GF-D8 (cell line): ENCODE data around the gene CAMK2A.

ENCODE experiments used
- DNase-seq: peaks from one replicate; lab custom pipeline; 2025; lab: John Stamatoyannopoulos, UW

Gene CAMK2A

GRCh38 chr5:150278916-150279315 lies 10.7 kb downstream of the CAMK2A start:
- DNase-seq, result no peak

DNA sequence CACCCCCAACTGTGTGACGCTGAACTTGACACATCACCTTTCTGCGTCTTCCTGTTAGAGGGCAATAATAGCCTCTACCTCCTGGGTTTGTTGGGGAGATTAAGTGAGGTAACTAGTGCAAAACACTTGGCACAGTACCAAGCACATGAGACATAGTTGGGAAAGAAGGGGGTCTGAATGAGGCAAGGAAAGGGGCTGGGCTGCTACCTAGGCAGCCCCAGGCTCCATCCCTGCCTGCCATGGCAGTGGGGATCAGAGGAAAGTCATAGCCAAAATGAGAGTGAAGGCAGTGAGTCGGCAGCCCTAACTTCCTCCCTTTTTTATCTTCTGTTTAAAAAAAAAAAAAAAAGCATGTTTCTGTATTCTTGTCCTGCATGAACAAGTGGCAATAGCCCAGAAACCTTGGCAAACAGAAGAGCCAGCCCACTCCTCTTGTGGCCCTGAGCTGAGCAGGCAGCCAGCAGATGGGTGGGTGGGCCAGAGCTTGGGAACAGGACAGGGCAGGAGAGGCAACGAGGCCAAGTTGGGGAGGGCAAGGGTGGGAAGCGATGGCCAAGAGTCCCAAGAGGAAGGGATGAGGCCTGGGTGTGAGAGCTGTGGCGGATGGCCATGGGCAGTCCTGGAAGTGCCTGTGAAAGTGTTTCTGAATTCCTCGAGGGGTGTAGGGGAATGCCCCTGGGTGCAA lies 11.4 kb downstream of the CAMK2A start:
- DNase-seq, result no peak

DNA sequence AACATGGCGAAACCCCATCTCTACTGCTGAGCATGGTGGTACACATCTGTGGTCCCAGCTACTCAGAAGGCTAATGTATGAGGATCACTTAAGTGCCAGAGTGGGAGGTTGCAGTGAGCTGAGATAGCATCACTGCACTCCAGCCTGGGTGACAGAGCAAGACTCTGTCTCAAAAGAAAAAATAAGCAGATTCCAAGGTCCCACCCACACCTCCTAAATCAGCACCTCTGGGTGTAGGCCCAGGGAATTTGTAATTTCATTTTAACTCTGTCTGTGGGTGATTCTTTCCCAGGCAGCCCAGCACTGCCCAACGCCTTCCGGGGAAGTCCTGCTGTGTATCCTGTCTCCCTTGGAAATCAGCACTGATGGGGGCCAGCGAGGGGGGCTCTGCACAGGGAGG lies 12.5 kb downstream of the CAMK2A start:
- DNase-seq, result no peak

DNA sequence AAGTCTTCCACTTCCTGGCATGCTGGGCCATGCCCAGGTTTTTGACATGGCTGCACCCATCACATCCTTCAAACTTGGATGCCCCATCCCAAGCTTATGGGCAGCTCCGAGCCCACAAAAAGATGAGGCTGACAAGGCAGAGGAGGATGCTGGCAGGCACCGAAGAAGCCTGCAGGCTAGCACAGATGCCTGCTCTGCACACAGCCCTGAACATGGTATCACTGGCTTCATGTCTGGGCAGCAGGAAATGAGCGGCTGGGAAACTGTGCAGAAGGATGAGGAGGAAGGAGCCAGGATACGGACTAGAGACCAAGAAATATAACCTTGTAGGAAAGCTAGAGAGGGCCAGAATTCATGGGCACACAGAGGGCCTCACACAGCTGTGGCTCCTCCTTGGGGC lies 14.8 kb downstream of the CAMK2A start:
- DNase-seq, result no peak

DNA sequence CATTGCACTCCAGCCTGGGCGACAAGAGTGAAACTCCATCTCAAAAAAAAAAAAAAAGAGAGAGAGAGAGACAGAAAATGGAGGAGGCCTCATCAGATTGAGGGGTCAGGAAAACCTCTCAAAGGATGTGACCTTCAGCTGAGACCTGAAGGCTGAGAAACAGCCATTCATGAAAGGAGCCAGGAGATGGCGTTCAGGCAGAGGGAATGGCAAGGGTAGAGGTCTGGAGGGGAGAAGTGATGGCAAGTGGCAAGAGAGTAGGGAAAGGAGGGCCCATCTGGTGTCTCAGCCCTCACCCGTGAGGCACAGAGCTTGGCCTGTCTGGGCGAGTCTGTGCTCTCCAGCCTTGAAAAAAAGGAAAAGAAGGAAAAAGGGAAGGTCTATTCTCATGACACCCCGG lies 17.0 kb downstream of the CAMK2A start:
- no peak for DNase-seq

DNA sequence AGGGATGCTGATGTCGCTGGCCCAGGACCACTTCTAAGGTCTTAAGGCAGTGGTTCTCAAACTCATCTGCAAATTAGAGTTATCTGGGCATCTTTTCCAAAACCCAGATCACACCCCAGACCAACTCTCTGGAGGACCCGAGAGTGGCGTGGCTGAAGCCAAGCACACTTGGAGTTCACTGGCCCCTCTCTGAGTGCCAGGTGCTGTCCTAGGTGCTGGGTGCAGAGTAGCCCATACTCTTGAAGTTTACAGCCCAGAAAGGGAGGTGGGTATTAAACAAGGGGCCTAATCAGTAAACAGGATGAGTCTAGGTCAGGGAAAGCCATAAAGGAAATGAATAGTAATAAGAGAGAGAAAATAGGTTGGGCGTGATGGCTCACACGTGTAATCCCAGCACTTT lies 17.6 kb downstream of the CAMK2A start:
- no peak for DNase-seq

- no peak for DNase-seq
Measured at GRCh38 chr5:150271296-150271692, 18.3 kb downstream of the CAMK2A start.

- no peak for DNase-seq
Measured at GRCh38 chr5:150270541-150271295, 18.9 kb downstream of the CAMK2A start.

DNA sequence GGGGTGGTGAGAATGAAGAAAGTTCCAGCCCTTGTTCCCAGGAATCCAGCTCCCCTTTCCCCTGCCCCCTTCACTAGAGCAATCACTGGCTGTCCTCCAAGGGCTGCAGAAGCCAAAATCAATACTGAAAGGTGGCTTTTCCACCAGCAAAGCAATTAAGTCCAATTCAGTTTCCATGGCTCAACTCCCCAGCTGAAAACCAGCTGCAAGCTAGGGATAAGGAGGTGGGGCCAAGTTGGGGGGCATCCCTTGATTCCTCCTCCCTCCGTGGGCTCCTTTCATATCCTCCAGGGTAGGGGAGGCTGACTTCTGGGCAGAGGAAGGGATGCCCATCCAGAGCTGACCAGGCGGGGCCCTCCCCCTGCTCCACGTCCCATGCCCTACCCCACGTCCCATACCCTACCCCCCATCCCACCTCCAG lies 22.7 kb downstream of the CAMK2A start:
- no peak for DNase-seq

DNA sequence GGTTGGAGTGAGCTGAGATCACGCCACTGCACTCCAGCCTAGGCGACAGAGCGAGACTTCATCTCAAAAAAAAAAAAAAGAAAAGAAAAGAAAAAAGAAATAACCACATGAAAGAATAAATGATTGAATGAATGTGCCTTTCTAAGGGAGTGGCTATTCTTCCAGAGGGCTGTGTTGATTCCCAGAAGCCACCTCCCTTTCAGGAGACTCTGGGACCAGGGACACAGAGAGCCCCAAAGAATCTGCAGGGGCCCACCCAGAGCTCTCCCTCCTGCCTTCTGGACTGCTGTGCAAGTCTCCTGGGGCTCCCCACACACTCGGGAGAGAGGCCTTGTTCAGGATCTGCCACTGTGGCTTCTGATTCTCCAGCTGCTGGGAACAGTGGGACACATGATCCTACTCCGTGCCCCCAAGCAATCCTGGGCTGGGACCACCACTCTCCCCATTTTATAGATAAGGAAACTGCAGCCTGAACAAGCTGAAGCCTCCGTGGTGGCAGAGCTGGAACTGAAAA lies 23.6 kb downstream of the CAMK2A start:
- no peak for DNase-seq

- DNase-seq, result no peak
Measured at GRCh38 chr5:150264667-150265603, 24.6 kb downstream of the CAMK2A start.

GRCh38 chr5:150263801-150264621 lies 25.6 kb downstream of the CAMK2A start:
- DNase-seq, result no peak

GRCh38 chr5:150263375-150263775 lies 26.2 kb downstream of the CAMK2A start:
- DNase-seq, result no peak

DNA sequence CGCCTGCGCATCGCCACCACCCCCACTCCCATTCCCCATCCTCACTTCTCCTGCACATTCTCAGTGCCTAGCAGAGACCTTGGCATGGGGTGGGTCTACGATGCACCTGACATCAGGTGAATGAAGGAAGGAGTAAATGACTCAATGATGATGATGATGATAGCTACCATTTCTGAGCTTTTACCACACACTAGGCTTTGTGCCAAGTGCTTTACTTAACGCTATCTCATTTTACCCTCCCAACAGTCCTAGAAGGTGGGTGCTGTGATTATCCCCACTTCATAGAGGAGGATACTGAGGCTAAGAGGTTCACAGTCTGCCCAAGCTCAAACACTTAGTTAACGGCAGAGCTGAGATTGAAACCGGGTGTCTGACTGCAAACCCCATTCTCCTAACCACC lies 27.1 kb downstream of the CAMK2A start:
- DNase-seq, result no peak

- no peak for DNase-seq
Measured at GRCh38 chr5:150261231-150261630, 28.3 kb downstream of the CAMK2A start.

DNA sequence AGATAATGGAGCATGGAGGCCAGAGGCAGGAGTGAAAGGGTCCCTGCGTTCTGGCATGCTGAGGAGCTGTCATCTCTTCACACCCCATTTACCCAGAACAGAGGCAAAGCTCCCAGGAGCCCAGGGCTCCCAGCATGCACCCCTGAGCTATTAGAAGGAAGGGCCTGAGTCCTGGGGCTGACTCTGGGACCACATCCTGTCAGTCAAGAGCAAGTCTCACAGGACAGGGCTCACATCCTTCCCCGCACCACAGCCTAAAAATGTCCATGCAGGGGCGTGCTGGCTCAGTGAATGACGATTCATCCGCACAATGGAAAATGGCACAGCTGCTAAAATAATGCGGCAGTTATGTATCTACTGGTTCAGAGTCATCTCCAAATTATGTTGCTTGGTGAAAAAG lies 31.4 kb downstream of the CAMK2A start:
- DNase-seq, result no peak

DNA sequence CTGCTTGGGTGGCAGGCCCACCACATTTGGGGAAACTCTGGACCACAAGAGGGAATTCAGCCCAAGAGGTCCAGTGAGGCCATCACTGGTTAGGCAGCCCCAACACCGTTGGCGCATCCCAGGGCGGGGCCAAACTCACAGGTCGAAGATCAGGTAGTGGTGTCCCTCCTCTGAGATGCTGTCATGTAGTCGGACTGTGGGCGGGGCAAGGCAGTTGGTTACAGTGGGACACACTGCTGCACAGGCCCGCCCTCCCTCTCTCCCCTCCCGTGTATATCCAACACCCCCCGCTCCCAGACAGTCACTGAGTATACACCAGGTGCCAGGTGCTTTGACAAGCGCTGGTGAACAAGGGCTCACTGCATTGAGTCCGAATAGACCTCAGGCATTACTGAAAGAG lies 32.1 kb downstream of the CAMK2A start:
- no peak for DNase-seq

GRCh38 chr5:150256410-150257064 lies 33.0 kb downstream of the CAMK2A start:
- DNase-seq, result no peak

GRCh38 chr5:150255659-150256409 lies 33.7 kb downstream of the CAMK2A start:
- DNase-seq, result no peak

DNA sequence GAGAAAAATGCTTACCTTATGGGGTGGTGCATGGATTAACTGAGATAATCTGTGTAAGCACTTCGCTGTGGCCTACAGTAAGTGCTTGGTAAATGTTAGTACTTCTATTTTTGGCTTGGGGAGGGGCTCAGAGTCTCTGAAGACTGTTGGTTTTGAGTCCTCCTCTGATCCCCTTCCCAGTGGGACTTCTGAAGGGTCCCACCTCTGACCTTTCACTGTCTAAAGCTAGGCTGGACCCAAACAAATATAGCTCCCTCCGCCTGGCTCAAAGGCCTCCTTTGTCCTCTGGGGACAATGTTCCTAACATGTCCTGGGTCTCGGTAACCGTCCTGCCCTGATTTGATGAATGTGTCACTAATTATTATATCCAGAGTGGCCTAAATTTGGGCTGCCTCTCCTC lies 34.8 kb downstream of the CAMK2A start:
- no peak for DNase-seq
